ENCODE results near the gene AGAP2. TPM values are rescaled to one million over a fixed set of nuclear protein-coding genes. Genes with fewer than 3 reads are reported as not detected.

Gene AGAP2
- total RNA-seq, 1 experiment from 2014 or later = 0.19 TPM

DNA sequence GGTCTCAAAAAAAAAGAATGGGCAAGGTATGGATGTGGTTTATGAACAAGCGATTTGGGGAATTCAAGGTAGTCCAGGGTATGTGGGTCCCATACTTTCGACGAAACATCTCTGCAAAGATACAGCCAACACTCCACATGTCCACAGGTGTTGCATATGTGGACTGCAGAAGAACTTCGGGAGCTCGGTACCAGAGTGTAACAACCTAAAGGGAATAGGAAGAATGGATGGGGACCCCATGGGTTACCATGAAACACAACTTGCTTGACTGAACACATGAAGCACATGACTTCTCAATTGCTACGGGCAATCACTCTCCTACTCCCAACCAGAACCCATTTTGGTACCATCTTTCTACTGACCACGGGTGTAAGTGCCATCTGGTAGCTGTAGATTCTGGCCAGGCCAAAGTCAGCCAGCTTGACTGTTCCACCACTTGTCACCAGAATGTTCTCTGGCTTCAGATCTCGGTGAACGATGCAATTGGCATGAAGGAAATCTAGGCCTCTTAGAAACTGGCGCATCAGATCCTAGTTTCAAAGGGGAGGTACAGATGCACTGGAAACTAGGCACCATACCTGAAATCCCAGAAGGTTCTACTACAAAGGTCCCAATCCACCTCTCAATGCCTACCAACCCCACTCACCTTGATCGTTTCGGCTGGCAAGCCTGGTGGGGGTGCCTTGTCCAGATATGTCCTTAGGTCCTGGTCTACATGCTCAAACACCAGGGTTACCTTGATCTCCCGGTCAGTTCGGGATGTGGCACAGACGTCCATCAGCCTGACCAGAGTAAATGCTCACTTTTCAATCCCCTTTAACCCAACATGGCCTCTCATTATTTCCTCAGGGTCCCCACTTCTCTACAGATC is 12.3 kb upstream of the AGAP2 start:
- H3K4me3 Mint-ChIP-seq (ENCODE audit: unreplicated experiment) = peak overlapping the region; percentile 92
- H3K27ac Mint-ChIP-seq (ENCODE audit: low read depth, unreplicated experiment) = peak overlapping the region; percentile 93
- ChIA-PET CTCF (interaction anchor here (0.6 to 3.1 kb wide), 7 partner anchors 9 to 154 kb away, joined by 3 to 11 read pairs (median 3); no protein-coding TSS in a partner anchor), POLR2A (interaction anchor here (0.5 to 1.9 kb wide), 4 partner anchors 16 to 197 kb away, joined by 4 to 13 read pairs (median 4); partner anchors contain the start of genes CYP27B1, EEF1AKMT3 and METTL1)
- no peaks in the 10 kb centered on the region for H3K27me3 Mint-ChIP-seq (ENCODE audit: insufficient read depth, unreplicated experiment)
- intact Hi-C loops (cut with micrococcal nuclease) = no loop called here
- BruUV-seq (replicated peaks) = no TSS peak
- TF ChIP-seq, protein P1, sequence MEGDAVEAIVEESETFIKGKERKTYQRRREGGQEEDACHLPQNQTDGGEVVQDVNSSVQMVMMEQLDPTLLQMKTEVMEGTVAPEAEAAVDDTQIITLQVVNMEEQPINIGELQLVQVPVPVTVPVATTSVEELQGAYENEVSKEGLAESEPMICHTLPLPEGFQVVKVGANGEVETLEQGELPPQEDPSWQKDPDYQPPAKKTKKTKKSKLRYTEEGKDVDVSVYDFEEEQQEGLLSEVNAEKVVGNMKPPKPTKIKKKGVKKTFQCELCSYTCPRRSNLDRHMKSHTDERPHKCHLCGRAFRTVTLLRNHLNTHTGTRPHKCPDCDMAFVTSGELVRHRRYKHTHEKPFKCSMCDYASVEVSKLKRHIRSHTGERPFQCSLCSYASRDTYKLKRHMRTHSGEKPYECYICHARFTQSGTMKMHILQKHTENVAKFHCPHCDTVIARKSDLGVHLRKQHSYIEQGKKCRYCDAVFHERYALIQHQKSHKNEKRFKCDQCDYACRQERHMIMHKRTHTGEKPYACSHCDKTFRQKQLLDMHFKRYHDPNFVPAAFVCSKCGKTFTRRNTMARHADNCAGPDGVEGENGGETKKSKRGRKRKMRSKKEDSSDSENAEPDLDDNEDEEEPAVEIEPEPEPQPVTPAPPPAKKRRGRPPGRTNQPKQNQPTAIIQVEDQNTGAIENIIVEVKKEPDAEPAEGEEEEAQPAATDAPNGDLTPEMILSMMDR (IDR thresholded peaks at IDR 0.05; ENCODE audit: unreplicated experiment) = no peak
- peaks cover 56% of the 10 kb centered on the region for H3K36me3 Mint-ChIP-seq (ENCODE audit: insufficient read depth, unreplicated experiment)
- no peak for DNase-seq (ENCODE audit: unreplicated experiment)
- H3K4me1 Mint-ChIP-seq (ENCODE audit: insufficient read depth, unreplicated experiment) = peaks cover 42% of the 10 kb centered on the region
- H3K9me3 Mint-ChIP-seq (ENCODE audit: unreplicated experiment) = no peaks in the 10 kb centered on the region

DNA sequence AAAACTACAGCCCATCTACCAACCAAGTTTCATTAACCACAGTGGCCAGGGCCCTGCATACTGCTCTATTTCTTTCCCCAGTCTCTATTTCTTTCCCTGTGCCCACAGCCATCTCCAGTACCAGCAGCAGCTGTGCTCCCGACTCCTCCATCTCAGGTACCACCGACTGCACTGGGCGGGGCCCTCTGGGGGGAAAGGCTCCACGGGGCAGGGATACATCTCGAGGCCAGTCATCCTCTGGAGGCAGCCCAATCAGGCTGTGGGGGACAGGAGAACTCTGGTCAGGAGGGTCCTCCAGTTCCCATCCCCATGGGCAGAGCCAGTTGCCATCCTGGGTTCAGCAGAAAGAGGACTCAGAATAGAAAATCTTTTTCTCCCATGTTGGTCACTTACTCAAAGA is 10.5 kb upstream of the AGAP2 start:
- no peak for DNase-seq (ENCODE audit: unreplicated experiment)
- ChIA-PET CTCF (interaction anchor here (1.9 to 3.1 kb wide), 2 partner anchors 10 to 23 kb away, joined by 6 to 11 read pairs; no protein-coding TSS in a partner anchor), POLR2A (interaction anchor here (0.7 to 1.9 kb wide), 3 partner anchors 18 to 231 kb away, joined by 3 to 13 read pairs (median 4); partner anchors contain the start of gene CYP27B1)
- Mint-ChIP-seq H3K9me3 (ENCODE audit: unreplicated experiment) (no peaks in the 10 kb centered on the region), H3K4me3 (ENCODE audit: unreplicated experiment) (no peak overlapping the region), H3K36me3 (ENCODE audit: insufficient read depth, unreplicated experiment) (peaks cover 66% of the 10 kb centered on the region), H3K27ac (ENCODE audit: low read depth, unreplicated experiment) (no peak overlapping the region), H3K4me1 (ENCODE audit: insufficient read depth, unreplicated experiment) (peaks cover 37% of the 10 kb centered on the region), H3K27me3 (ENCODE audit: insufficient read depth, unreplicated experiment) (no peaks in the 10 kb centered on the region)
- no TSS peak for BruUV-seq (replicated peaks)
- intact Hi-C loops (cut with micrococcal nuclease) = no loop called here
- TF ChIP-seq, protein P1 (IDR thresholded peaks at IDR 0.05; ENCODE audit: unreplicated experiment) = no peak

DNA sequence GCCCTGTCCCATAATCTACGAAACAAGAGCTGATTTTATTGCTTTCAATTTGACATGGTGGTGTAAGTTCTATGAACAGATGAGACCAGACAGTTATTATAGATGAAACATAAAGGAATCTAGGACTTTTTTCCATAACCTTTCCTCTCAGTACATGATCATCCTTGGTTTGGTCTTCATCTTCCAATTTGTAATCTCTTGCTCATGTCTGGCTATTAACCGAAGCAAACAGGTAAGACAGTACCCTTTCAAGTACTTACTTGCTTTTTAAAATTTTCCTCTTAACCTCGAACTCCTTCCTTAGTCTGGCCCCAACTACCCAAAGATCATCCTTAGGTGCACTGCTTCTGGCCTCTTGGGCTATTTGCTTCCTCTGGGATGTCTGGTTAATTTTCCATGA is 7.5 kb upstream of the AGAP2 start:
- TF ChIP-seq, protein P1 (IDR thresholded peaks at IDR 0.05; ENCODE audit: unreplicated experiment) = no peak
- H3K4me1 Mint-ChIP-seq (ENCODE audit: insufficient read depth, unreplicated experiment) = peaks cover 17% of the 10 kb centered on the region
- no peak for DNase-seq (ENCODE audit: unreplicated experiment)
- peaks cover 61% of the 10 kb centered on the region for H3K36me3 Mint-ChIP-seq (ENCODE audit: insufficient read depth, unreplicated experiment)
- intact Hi-C loops (cut with micrococcal nuclease) = no loop called here
- ChIA-PET CTCF (no interaction called here), POLR2A (interaction anchor here (0.7 to 2.5 kb wide), 5 partner anchors 9 to 868 kb away, joined by 3 to 20 read pairs (median 5); partner anchors contain the start of genes EEF1AKMT3, MARCHF9, METTL1 and OS9)
- H3K27ac Mint-ChIP-seq (ENCODE audit: low read depth, unreplicated experiment) = peak overlapping the region; percentile 100
- H3K4me3 Mint-ChIP-seq (ENCODE audit: unreplicated experiment) = peak overlapping the region; percentile 100
- H3K9me3 Mint-ChIP-seq (ENCODE audit: unreplicated experiment) = no peaks in the 10 kb centered on the region
- no TSS peak for BruUV-seq (replicated peaks)
- peaks cover 5% of the 10 kb centered on the region for H3K27me3 Mint-ChIP-seq (ENCODE audit: insufficient read depth, unreplicated experiment)

DNA sequence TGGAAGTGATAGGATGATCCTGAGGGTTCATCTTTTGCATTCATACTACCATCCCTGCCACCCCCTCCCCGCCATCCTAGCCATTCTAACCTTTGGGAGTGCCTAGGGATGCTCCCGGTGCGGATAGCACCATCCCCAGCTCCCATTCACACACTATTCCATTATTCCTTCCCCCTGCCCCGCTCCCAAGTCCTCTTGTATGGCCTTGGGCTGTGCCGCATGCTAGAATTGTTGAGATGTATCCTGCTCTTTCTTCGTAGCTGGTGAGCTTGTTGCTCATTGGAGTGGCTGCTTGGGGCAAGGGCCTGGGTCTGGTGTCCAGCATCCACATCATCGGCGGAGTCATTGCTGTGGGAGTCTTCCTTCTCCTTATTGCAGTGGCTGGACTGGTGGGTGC is 6.9 kb upstream of the AGAP2 start:
- H3K9me3 Mint-ChIP-seq (ENCODE audit: unreplicated experiment) = no peaks in the 10 kb centered on the region
- TSS peak; percentile 42 for BruUV-seq (replicated peaks)
- ChIA-PET CTCF (interaction anchor here (0.5 to 1.7 kb wide), 6 partner anchors 12 to 161 kb away, joined by 3 to 11 read pairs (median 4); no protein-coding TSS in a partner anchor), POLR2A (interaction anchor here (0.6 to 2.5 kb wide), 19 partner anchors 9 to 867 kb away, joined by 3 to 20 read pairs (median 3); partner anchors contain the start of genes EEF1AKMT3, MARCHF9, METTL1 and OS9)
- H3K4me3 Mint-ChIP-seq (ENCODE audit: unreplicated experiment) = peak overlapping the region; percentile 100
- H3K4me1 Mint-ChIP-seq (ENCODE audit: insufficient read depth, unreplicated experiment) = peaks cover 13% of the 10 kb centered on the region
- TF ChIP-seq, protein P1 (IDR thresholded peaks at IDR 0.05; ENCODE audit: unreplicated experiment) = no peak
- peaks cover 55% of the 10 kb centered on the region for H3K36me3 Mint-ChIP-seq (ENCODE audit: insufficient read depth, unreplicated experiment)
- peaks cover 11% of the 10 kb centered on the region for H3K27me3 Mint-ChIP-seq (ENCODE audit: insufficient read depth, unreplicated experiment)
- intact Hi-C loops (cut with micrococcal nuclease) = no loop called here
- DNase-seq (ENCODE audit: unreplicated experiment) = no peak
- H3K27ac Mint-ChIP-seq (ENCODE audit: low read depth, unreplicated experiment) = peak overlapping the region; percentile 100

Data from MCF 10A (cell line).